Neural cell (in vitro differentiated cells): ENCODE measurements around the gene SURF4. TPM values are rescaled to one million over a fixed set of nuclear protein-coding genes. Genes with fewer than 3 reads are reported as not detected.

ENCODE experiments used
- H2AFZ ChIP-seq: fragments of 200-600, 300-800 bp; sonication (generic), shearing (Covaris generic); 2 replicates; pipeline ENCODE4 v1.6.0; 2014; ENCODE audit warnings: low read depth, mild to moderate bottlenecking, antibody characterized with exemption, low read length, moderate library complexity
- H3F3A ChIP-seq: fragments of 200-600 bp; shearing (Covaris generic); 2 replicates; pipeline ENCODE4 v1.6.1; 2016; ENCODE audit warnings: mild to moderate bottlenecking, moderate library complexity, mixed read lengths, antibody characterized with exemption, low read length; ENCODE audit not compliant: insufficient read depth, poor library complexity, severe bottlenecking
- H3K27ac ChIP-seq: fragments of 200-600, 300-800 bp; sonication (generic), shearing (Covaris generic); 2 replicates; pipeline ENCODE4 v1.5.1; 2014; ENCODE audit warnings: mild to moderate bottlenecking, low read length, moderate library complexity
- H3K27me3 ChIP-seq: fragments of 300-800, 200-600 bp; sonication (generic), shearing (Covaris generic); 2 replicates; pipeline ENCODE4 v1.6.0; 2014; ENCODE audit warnings: mild to moderate bottlenecking, low read depth, low read length, moderate library complexity; ENCODE audit not compliant: insufficient read depth
- H3K36me3 ChIP-seq: fragments of 300-800, 200-600 bp; sonication (generic), shearing (Covaris generic); 2 replicates; pipeline ENCODE4 v1.5.1; 2014; ENCODE audit warnings: mild to moderate bottlenecking, antibody characterized with exemption, low read length, moderate library complexity; ENCODE audit not compliant: insufficient read depth
- H3K4me2 ChIP-seq: fragments of 300-800, 200-600 bp; sonication (generic), shearing (Covaris generic); 2 replicates; pipeline ENCODE4 v1.6.0; 2014; ENCODE audit warnings: mild to moderate bottlenecking, low read length
- H3K4me3 ChIP-seq: fragments of 300-800, 200-600 bp; sonication (generic), shearing (Covaris generic); 2 replicates; pipeline ENCODE4 v1.5.1; 2014; ENCODE audit warnings: mild to moderate bottlenecking, low read length, moderate library complexity
- H3K79me2 ChIP-seq: fragments of 200-600 bp; shearing (Covaris generic); replicated peaks from 2 replicates; pipeline ENCODE4 v1.6.0; 2014; ENCODE audit warnings: mild to moderate bottlenecking, low read length, moderate library complexity; ENCODE audit not compliant: insufficient read depth
- H3K9ac ChIP-seq: fragments of 300-800, 200-600 bp; sonication (generic), shearing (Covaris generic); 2 replicates; pipeline ENCODE4 v1.6.1; 2016; ENCODE audit warnings: mild to moderate bottlenecking, low read length, mixed read lengths
- H3K9me2 ChIP-seq: fragments of 200-600 bp; shearing (Covaris generic); 2 replicates; pipeline ENCODE4 v1.6.1; 2016; ENCODE audit warnings: mild to moderate bottlenecking, low read length, mixed read lengths; ENCODE audit not compliant: insufficient read depth
- H3K9me3 ChIP-seq: fragments of 200-600, 300-800 bp; sonication (generic), shearing (Covaris generic); 2 replicates; pipeline ENCODE4 v1.6.1; 2016; ENCODE audit warnings: mild to moderate bottlenecking, mixed run types, low read length, moderate library complexity, mixed read lengths
- H4K20me1 ChIP-seq: fragments of 200-600 bp; shearing (Covaris generic); 2 replicates; pipeline ENCODE4 v1.6.1; 2016; ENCODE audit warnings: mild to moderate bottlenecking, mixed run types; ENCODE audit not compliant: insufficient read depth
- CTCF ChIP-seq: fragments of 450-650 bp; IDR thresholded peaks from 2 replicates; pipeline ENCODE4 v1.5.1; 2014; ENCODE audit warnings: antibody characterized with exemption, mild to moderate bottlenecking, moderate library complexity; ENCODE audit not compliant: poor library complexity, severe bottlenecking
- EP300 ChIP-seq: fragments of 450-650 bp; conservative IDR thresholded peaks from 2 replicates; pipeline ENCODE4 v1.6.1; 2014; ENCODE audit warnings: antibody characterized with exemption, mild to moderate bottlenecking, moderate library complexity; ENCODE audit not compliant: poor library complexity, severe bottlenecking
- EZH2 ChIP-seq: fragments of 200-600, 300-800 bp; shearing (Covaris generic), sonication (generic); IDR thresholded peaks from 2 replicates; pipeline ENCODE4 v1.6.1; 2014; ENCODE audit warnings: antibody characterized with exemption, low read length, borderline replicate concordance, mild to moderate bottlenecking; ENCODE audit not compliant: insufficient read depth, poor library complexity, severe bottlenecking
- MXI1 ChIP-seq: fragments of 450-650 bp; conservative IDR thresholded peaks from 2 replicates; pipeline ENCODE4 v1.6.1; 2014; ENCODE audit warnings: antibody characterized with exemption, mild to moderate bottlenecking; ENCODE audit not compliant: poor library complexity, severe bottlenecking
- POLR2AphosphoS5 ChIP-seq: IDR thresholded peaks from 2 replicates; pipeline ENCODE4 v1.6.1; 2012
- RAD21 ChIP-seq: fragments of 450-650 bp; conservative IDR thresholded peaks from 2 replicates; pipeline ENCODE4 v1.6.1; 2014; ENCODE audit warnings: antibody characterized with exemption, mild to moderate bottlenecking, moderate library complexity
- REST ChIP-seq: IDR thresholded peaks from 2 replicates; pipeline ENCODE4 v1.6.1; 2012; ENCODE audit warnings: borderline replicate concordance
- SMC3 ChIP-seq: fragments of 450-650 bp; conservative IDR thresholded peaks from 2 replicates; pipeline ENCODE4 v1.6.1; 2014; ENCODE audit warnings: antibody characterized with exemption, mild to moderate bottlenecking, moderate library complexity; ENCODE audit not compliant: poor library complexity
- TAF1 ChIP-seq: IDR thresholded peaks from 2 replicates; pipeline ENCODE4 v1.6.1; 2012; ENCODE audit warnings: low read depth
- polyA plus RNA-seq: library from polyadenylated mRNA; depleted of rRNA; stranded (reverse); fragments of >200 nt; gene quantifications from 2 replicates; pipeline ENCODE4 v1.2.3, GENCODE V29; 2014

Gene SURF4
- polyA plus RNA-seq, 1 donor from 2014 or later, result 78.3 TPM

- no peaks in the 10 kb centered on the region for H3K27me3 ChIP-seq
- no peaks in the 10 kb centered on the region for H3K9me3 ChIP-seq
- H3K36me3 ChIP-seq, result no peaks in the 10 kb centered on the region
- H3K9me2 ChIP-seq, result no peaks in the 10 kb centered on the region
- no peak overlapping the region for H3K4me2 ChIP-seq
- H3F3A ChIP-seq, result no peaks in the 10 kb centered on the region
- no peaks in the 10 kb centered on the region for H4K20me1 ChIP-seq
- TF ChIP-seq POLR2AphosphoS5, result no peak
- TF ChIP-seq TAF1, result no peak
- no peak for TF ChIP-seq SMC3
- no peak for TF ChIP-seq EZH2
- no peak for TF ChIP-seq RAD21
- no peak for TF ChIP-seq CTCF
- no peak for TF ChIP-seq MXI1
- H3K4me3 ChIP-seq, result no peak overlapping the region
- H3K27ac ChIP-seq, result no peak overlapping the region
- H2AFZ ChIP-seq, result no peak overlapping the region
- no peak overlapping the region for H3K9ac ChIP-seq
- H3K79me2 ChIP-seq, result peaks cover 14% of the 10 kb centered on the region
Observed at GRCh38 chr9:133333566-133333965, 42.3 kb downstream of the SURF4 start.

DNA sequence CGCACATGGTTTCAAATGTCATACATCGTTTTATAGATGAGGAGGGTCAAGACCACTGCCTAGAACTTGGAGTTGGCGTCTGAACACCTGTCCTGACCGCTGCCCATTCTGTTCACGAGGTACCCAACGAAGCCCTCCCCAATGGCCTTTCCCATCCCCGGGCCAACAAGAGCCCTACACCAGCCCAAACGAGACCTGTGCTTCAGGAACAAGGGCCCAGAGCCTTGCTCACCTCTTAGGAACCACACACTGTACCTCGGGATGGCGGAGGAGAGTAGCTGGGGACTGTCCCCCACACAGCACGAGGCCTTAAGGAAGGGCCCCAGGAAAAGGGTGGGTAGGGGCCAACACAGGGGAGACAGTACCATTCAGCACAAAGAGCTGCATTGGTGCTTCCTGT, 42.8 kb downstream of the SURF4 start:
- H3K9me2 ChIP-seq, result no peaks in the 10 kb centered on the region
- no peak overlapping the region for H3K4me3 ChIP-seq
- H4K20me1 ChIP-seq, result no peaks in the 10 kb centered on the region
- no peaks in the 10 kb centered on the region for H3F3A ChIP-seq
- no peak overlapping the region for H3K27ac ChIP-seq
- no peaks in the 10 kb centered on the region for H3K36me3 ChIP-seq
- H3K4me2 ChIP-seq, result no peak overlapping the region
- H3K9ac ChIP-seq, result no peak overlapping the region
- H3K27me3 ChIP-seq, result no peaks in the 10 kb centered on the region
- no peaks in the 10 kb centered on the region for H3K9me3 ChIP-seq
- peaks cover 14% of the 10 kb centered on the region for H3K79me2 ChIP-seq
- no peak for TF ChIP-seq REST
- no peak for TF ChIP-seq POLR2AphosphoS5
- TF ChIP-seq RAD21, result no peak
- no peak for TF ChIP-seq CTCF
- TF ChIP-seq EZH2, result no peak
- TF ChIP-seq MXI1, result no peak
- TF ChIP-seq EP300, result no peak
- no peak for TF ChIP-seq SMC3
- no peak for TF ChIP-seq TAF1
- H2AFZ ChIP-seq, result no peak overlapping the region
